Fibroblast of gingiva (primary cell): ENCODE measurements around the gene FBXO3.

Experiments
- DNase-seq: peaks from one replicate; pipeline ENCODE4 v3.0.0-alpha.2; 2011; ENCODE audit warnings: low read depth

FBXO3 gene

GRCh38 chr11:33701302-33702230 is 72.8 kb downstream of the FBXO3 start:
- peak; percentile 55 for DNase-seq

GRCh38 chr11:33700502-33701271 is 73.6 kb downstream of the FBXO3 start, which contains the start of gene C11orf91:
Gene C11orf91, minus strand, starts transcription at chr11:33700826. Its CDS starts 86 bp downstream, at chr11:33700740.
- DNase-seq = peak; percentile 93

DNA sequence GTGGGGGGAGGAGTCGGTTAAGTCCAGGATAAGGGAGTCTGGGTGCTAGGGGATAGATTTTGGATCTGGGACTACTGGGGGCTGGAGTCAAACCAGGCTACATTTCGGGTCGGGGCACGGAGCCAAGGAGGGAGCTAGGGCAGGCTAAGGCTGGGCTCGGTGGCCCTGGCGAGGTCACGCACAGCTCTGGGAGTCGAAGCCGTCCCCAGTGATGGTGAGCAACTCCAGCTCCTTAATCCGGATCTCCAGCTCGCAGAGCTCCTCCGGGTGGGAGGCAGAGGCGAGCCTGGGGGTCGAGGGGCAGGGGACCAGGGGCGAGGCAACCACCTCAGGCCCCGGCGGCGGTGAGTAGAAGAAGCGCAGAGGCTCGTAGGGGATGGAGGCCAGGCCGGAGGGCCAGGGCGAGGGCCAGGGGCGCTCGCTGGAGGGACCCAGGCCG is 74.2 kb downstream of the FBXO3 start:
- DNase-seq = no peak

GRCh38 chr11:33699515-33700062 is 74.7 kb downstream of the FBXO3 start:
- DNase-seq = no peak

DNA sequence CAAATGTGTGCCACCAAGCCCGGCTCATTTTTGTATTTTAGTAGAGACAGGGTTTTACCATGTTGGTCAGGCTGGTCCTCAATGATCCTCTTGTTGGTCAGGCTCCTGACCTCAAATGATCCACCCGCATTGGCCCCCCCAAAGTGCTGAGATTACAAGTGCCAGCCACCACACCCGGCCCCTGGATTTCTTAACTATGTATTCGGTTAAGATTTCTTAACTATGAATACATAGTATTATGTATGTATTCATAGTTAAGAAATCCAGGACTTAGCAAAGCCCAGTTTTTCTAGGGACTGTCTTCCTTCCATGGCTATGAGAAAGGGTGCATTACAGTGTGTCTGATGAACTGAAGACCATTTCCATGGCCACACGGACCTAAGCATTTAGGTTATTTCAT is 75.4 kb downstream of the FBXO3 start:
- DNase-seq = no peak

GRCh38 chr11:33697997-33698396 is 76.3 kb downstream of the FBXO3 start:
- DNase-seq = no peak

- DNase-seq = no peak
These were observed 77.2 kb downstream of the FBXO3 start for GRCh38 chr11:33696931-33697638.

DNA sequence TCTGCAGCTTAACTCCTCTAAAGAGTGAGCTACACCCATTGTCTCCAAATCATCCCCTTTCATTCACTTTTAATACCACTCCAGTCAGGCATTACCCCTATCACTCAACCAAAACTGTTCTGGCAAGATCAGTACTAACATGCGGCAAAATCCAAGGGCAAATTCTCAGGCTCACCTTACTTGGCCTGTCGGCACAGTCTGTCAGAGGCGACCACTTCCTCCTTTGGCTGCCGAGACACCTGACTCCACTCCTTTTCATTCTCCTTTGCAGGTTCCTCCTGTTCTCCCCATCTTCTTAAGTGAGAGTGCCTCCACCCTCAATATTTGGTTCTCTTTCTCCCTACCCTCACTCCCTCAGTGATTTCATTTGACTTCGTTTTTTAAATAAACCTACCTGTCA is 77.9 kb downstream of the FBXO3 start:
- no peak for DNase-seq

- DNase-seq = no peak
These were observed 79.2 kb downstream of the FBXO3 start for GRCh38 chr11:33695051-33695566.

DNA sequence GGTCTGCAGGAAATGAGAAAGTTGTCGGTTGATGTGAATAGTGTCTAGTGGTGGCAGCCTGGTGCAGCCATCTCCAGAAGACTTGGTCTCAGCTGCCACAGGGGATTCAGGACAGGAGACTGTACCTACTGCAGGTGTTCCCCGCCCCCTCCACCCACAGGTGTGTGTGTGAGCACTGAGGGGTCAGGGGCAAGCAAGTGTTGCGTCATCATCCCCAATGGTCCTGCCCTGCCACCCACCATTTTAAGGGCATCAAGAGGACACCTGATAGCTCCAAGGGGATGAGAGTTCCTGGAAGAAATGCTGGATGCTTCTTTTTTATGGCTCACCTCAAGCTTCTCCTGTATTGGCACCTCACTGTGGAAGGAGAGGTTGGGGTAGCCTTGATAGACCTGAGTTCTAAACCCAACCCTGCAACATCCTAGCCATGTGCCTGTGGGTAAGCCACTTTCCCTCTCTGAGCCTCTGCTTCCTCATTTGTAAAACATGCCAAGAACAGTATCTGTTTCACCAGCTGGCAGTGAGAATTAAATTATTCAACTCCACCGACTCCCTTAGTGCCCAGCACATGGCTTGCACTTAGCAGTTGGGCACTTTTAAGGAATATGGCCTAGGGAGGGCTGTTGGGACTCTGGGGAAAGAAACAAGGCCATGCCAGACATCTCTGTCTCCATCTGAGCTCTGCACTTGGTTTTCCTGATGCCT is 79.8 kb downstream of the FBXO3 start:
- DNase-seq = peak; percentile 33

- no peak for DNase-seq
These were observed 81.8 kb downstream of the FBXO3 start for GRCh38 chr11:33692541-33692940.

- DNase-seq = peak; percentile 92
These were observed 82.3 kb downstream of the FBXO3 start for GRCh38 chr11:33692013-33692504.

DNA sequence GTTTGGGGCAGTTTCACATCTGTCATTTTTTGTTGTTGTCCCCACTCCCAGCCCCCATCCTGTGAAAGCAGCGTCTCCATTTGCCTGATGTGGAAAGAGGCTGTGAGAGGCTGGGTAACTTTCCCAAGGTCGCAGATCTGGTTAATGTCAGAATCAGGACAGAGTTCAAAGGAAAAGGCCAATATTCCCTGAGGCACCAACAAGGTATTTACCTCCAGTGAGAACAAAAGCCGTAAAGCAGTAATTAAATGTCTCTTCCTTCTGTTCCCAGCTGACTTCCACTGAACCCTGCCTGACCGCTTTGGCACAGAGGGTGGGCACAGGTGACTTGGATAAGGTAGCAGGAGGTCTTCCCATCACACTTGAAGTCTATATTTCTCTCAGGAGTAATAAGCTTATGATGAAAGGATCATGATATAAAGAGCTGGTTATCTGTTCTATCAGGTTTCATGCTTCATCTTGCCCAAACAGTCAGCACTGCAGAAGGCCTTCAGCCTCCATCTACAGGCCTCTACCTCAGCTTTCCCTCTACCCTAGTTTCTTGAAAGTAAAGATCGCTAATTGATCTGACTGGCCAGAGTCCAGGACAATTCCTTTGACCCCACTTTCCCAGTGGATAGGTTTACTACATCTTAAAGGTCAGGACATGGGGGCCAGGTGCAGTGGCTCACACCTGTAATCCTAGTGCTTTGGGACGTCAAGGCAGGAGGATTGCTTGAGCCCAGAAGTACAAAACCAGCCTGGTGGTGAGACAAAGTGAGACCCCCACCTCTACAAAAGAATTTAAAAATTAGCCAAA is 83.1 kb downstream of the FBXO3 start:
- DNase-seq = no peak
